ENCODE results near the gene PHF3.

GRCh38 chr6:63597141-63598048 lies 38.2 kb upstream of the PHF3 start:
- TF ChIP-seq POLR2AphosphoS5 (IDR thresholded peaks at IDR 0.05) (no peak), CTCF (IDR thresholded peaks at IDR 0.05) (no peak), POLR2A (IDR thresholded peaks at IDR 0.05) (no peak)
